OCI-M1 (cell line): ENCODE data around the gene MRPL14.

Experiments used
- DNase-seq: peaks from one replicate; lab custom pipeline; 2025; lab: John Stamatoyannopoulos, UW

Gene MRPL14

GRCh38 chr6:44122801-44123200, 4.5 kb downstream of the MRPL14 start:
- DNase-seq: peak; percentile 42

- DNase-seq: no peak
Observed at GRCh38 chr6:44120692-44121443, 6.4 kb downstream of the MRPL14 start.

- no peak for DNase-seq
Observed at GRCh38 chr6:44119704-44120262, 7.5 kb downstream of the MRPL14 start.

GRCh38 chr6:44117397-44118128, 9.7 kb downstream of the MRPL14 start:
- no peak for DNase-seq

- peak; percentile 34 for DNase-seq
Observed at GRCh38 chr6:44116641-44117382, 10.4 kb downstream of the MRPL14 start.

GRCh38 chr6:44115866-44116265, 11.4 kb downstream of the MRPL14 start:
- DNase-seq: no peak

GRCh38 chr6:44113414-44113813, 13.8 kb downstream of the MRPL14 start:
- no peak for DNase-seq

- DNase-seq: no peak
Observed at GRCh38 chr6:44111434-44112417, 15.5 kb downstream of the MRPL14 start.

GRCh38 chr6:44110966-44111365, 16.3 kb downstream of the MRPL14 start:
- DNase-seq: no peak

GRCh38 chr6:44110005-44110676, 17.1 kb downstream of the MRPL14 start:
- DNase-seq: no peak

GRCh38 chr6:44109212-44109611, 18.0 kb downstream of the MRPL14 start:
- DNase-seq: no peak

GRCh38 chr6:44108471-44108870, 18.8 kb downstream of the MRPL14 start:
- no peak for DNase-seq

GRCh38 chr6:44107017-44107416, 20.2 kb downstream of the MRPL14 start:
- DNase-seq: no peak

- no peak for DNase-seq
Observed at GRCh38 chr6:44105993-44106740, 21.1 kb downstream of the MRPL14 start.

GRCh38 chr6:44105146-44105545, 22.1 kb downstream of the MRPL14 start:
- no peak for DNase-seq

GRCh38 chr6:44104481-44105021, 22.7 kb downstream of the MRPL14 start:
- DNase-seq: no peak

- no peak for DNase-seq
Observed at GRCh38 chr6:44102527-44102926, 24.7 kb downstream of the MRPL14 start.

GRCh38 chr6:44101832-44102231, 25.4 kb downstream of the MRPL14 start:
- DNase-seq: no peak

- peak; percentile 38 for DNase-seq
Observed at GRCh38 chr6:44100088-44100550, 27.1 kb downstream of the MRPL14 start.
